HUDEP-2 (cell line): ENCODE data around the gene VIPR2.
"Not testable (repeated sequence)": the region's sequence is repeated elsewhere in the genome, so short reads cannot be mapped to it uniquely, and the experiment has no call there.

Experiments
- DNase-seq, 76 experiments: peaks; one replicate each; lab custom pipeline; 2025; ENCODE audit not compliant: unreplicated experiment in 76 of 76; lab: John Stamatoyannopoulos, UW

VIPR2 gene

DNA sequence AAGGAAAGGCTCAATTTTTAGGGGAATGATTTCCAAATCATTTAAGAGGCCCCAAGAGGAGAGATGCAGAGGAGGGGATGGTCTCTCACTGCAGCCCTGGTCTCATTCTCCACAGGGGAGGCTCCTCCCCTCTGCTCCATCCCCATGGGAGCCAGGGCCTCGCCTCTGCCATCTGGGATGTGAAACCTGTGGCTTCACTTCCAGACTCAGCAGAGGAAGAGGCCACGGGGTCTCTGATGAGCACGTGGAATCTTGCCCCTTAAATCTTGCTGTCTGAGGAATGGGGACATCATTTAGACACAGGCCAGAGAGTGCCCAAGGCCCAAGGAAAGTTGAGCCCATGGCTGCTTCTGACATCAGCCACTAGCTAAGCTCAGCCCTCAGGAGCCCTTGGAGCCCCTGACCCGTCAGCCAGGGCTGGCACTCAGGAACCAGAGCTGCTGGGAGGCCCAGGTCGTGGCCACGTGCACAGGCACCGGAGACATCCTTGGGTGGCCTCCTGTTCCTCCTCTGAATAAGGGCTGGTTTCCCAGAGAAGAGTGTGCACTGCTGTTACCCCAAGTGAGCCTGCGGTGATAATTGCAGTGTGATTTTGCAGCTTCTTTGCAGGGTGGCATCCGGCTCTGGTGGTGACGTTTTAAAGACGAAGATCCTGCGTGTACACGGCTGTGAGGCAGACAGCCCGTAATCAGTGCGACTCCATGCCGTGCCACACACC, 50.5 kb downstream of the VIPR2 start:
- no peak for DNase-seq

DNA sequence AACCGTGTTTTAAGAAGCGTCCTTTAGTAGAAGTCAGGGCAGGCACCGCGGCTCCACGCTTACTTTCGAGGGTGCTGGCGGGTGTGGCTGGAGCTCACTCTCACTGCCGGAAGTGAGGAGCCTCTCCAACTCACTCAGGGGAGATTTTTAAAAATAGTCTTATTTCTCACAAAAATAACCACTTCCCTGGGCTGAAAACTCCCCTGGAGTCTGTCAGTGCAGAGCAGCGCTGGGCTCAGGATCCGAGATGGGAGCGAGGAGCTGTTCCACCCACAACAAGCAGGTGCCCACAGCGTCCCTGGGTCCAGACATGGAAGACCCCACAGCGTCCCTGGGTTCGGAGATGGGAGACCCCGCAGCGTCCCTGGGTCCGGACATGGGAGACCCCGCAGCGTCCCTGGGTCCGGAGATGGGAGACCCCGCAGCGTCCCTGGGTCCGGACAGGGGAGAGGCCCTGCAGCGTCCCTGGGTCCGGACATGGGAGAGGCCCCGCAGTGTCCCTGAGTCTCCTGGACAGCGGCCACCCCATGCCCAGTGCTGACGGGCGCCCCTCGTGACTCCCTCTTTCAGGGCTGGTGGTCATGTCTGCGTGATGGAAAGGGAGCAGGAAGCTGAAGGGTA, 51.2 kb downstream of the VIPR2 start:
- DNase-seq, result no peak

DNA sequence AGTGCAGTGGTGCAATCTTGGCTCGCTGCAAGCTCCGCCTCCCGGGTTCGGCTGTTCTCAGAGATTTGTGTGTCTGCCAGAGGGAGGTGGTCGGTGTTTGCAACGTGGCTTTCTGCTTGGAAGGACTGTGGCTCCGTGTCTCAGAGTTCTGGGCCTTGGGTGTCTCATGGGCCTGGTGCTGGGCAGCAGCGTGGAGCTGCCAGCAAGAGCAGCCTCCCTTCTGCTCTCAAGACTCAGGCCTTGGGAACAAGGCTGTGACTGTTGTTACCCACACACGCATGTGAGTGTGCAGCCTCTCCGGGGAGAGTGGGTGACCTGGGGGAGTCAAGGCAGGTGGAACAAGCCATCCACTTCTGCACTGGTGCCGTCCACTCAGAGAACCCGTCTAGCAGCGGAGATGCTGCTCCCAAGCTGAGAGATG, 52.0 kb downstream of the VIPR2 start:
- no peak for DNase-seq

DNA sequence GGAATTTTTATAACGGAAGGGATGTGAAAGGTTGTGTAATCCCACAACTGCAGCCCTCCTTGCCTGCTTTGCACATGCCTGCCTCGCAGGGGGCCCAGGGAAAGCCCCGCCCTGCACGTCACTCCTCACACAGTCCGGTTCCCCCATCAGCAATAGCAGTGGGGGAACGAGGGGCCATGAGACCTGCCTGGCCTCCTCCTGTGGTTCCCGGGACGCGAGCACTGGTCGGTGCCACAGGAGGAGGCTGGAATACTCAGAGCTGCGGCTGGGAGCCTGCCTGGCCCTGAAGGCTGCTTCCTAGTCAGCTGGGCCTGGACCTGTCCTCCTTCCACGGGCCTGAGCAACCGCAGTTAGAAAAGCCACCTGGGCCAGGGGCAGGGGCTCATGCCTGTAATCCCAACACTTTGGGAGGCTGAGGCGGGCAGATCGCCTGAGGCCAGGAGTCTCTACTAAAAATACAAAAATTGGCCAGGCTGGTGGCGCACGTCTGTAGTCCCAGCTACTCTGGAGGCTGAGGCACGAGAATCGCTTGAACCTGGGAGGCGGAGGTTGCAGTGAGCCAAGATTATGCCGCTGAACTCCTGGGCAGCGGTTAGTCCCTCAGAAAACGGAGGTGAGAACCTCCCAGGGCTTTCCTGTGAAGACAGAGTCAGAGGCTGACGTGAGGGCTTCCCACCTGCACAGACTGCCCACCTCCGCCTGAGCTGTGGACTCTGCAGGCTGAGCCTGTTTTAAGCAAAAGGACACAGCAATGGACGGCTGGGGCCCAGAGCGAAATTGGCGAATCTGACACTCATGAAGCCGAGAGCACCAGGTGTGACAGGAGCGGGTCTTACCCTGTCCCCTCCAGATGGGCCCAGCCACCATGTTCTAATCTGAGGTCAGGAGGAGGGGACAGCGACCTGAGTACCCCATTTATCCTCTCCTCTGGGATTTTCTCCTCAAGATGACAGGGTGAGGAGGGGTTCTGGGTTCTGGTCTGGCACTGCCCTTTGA, 52.9 kb downstream of the VIPR2 start:
- no peak for DNase-seq

DNA sequence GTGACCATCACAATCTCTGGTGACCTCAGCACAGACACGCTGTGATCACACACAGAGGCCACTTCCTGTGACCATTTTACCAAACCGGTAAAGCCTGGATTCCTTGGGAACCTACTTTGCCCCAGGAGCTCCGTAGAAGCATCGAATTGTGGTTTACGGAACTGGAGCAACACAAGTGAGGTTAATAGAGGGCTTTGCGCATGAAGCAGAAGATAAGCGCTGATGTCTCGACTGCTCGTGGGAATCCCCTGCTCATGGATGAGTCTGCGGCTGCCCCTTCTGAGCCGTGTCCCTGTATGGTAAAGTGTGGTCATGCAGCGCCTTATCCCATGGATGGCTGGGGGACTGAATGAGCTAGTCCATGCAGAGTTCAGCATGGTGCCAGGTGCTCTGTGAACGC, 53.6 kb downstream of the VIPR2 start:
- no peak for DNase-seq

DNA sequence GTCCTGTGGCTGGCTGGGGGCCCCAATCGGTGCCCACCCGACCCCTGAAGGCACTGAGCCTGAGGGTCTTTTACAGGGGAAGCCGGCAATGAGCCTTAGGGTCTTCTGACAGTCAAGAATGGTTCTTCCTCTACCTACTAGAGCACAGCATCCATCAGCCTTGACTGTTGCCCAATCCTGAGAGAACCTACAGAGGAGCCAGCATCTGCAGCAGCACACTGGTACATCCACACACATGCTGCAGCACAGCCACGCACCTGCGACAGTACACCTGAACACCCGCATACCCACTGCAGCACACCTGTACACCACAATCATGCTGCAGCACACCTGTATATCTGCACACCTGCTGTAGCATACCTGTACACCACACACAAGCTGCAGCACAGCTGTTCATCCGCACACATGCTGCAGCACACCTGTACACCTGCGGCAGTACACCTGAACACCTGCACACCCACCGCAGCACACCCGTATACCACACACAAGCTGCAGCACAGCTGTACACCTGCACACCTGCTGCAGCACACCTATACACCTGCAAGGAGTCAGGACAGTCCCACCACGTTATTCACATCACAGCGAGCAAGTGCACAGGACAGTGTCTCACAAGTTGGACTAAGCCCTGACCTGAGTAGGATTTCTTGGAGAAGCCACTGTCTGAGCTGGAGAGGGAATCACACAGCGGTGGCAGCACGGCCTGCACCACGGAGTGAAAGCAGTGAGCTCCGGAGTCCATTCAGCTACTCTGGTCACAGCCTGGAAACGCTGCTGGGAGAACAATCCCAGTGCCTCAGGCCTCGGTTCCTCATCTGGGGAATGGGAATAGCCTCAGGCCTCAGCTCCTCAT, 56.4 kb downstream of the VIPR2 start:
- no peak for DNase-seq

DNA sequence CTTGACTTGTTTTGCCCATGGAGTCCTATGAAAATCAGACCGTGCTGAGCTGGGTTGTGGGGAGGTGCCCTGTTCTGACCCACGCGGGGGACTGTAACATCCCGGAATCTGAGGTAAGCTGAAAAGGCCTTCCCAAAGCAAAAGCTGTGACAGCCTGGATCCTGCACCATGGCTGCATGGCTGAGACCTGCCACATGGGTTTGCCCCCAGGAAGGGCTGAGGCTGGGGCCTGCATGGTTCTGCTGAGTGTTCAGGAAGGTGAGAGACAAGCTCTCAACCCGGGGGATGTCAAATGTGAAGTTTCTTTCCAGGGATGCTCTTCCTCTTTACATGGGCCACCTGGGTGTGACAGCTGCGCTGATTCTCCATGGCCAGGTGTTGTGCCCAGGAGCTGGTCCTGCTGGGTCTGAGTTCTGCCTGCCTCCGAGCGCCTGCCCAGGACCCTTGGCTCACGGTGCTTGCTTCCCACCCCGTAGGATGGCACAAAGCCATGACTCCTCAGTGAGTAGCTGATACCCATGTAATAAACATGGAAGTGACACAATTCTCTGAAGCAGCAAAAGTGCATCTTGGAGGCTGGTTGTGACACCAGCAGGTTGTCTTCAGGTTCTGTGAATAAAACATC, 58.3 kb downstream of the VIPR2 start:
- DNase-seq, result no peak

DNA sequence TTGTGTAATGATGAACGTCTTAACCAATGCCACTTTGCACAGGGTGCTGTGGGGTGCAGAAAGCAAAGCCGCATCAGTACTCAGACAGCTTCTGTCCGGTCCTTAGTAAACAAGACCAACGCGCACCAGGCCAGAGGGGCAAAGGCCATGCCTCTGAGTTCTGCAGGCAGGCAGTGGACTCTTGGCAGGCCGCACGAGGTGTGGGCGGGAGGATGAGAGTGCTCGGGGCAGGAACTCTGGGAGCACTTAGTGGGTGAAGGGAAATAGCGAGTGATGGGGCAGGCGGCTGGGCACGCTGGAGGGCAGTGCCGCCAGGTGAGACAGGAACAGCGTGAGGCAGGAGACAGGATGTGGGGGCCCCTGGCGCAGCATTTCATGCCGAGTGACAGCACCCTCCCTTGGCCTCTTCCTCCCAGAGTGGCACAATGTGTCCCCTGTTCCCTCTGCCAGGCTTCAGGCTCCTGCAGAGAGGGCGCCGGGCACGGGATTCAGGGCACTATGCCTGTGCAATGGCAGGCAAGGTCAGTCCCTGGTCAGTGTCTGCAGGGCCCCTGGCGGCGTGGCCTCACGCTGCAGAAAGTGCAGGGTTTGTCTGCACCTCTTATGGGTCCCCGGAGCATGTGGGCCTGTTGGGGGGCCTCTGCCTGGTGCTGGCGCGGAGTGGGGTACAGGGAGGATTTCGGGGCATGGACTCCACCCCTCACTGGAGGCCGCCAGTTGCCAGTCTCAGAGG, 60.4 kb downstream of the VIPR2 start:
- DNase-seq, result no peak

DNA sequence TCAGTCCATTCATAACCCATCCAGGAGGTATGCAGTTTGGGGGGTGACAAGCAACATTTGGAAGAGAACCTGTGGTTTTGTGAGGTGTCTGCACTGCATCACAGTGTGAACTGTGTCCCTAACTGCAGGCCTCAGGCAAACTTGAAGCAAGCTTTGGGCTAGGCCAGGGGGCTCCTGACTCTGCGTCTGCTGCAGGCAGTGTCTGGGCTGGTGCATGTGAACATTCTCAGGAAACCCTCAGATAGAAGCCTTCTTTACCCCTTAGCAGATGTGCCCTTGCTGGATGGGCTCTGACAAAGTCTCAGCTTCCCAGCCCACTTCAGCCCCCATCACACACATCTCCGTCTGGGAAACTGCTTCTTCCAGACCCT, 61.0 kb downstream of the VIPR2 start:
- DNase-seq, result no peak

DNA sequence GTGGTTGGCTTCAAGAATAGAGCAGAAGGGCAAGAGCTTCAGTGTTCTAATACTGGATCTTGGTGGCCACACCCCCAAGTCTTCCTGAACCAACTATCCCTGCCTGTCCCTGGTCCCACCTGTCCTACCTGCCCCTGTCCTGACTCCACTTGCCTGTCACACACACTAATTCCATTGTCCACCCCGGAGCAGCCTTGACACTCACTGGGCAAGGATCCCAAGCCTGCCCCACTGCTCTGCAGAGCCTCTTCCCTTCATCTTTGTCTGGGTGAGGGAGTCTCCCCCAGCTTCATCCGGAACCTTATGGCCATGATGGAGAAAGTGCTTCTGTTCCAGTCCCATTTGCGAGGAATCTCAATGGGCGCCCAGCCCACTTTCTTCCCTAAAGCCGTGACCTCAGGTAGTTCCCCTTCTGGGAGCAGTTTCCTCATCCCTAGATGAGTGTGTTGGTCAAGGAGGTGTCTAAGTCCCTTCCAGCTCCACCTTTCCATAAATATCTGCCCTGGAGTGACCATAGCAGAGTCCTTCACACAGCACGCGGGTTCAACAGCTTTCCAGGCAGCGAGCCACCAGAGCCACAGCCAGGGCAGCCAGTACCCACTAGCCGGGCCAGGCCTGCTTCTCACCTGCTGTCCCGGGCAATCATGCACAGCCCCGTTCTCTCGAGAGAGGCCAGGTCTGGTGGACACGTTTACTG, 61.5 kb downstream of the VIPR2 start:
- no peak for DNase-seq

DNA sequence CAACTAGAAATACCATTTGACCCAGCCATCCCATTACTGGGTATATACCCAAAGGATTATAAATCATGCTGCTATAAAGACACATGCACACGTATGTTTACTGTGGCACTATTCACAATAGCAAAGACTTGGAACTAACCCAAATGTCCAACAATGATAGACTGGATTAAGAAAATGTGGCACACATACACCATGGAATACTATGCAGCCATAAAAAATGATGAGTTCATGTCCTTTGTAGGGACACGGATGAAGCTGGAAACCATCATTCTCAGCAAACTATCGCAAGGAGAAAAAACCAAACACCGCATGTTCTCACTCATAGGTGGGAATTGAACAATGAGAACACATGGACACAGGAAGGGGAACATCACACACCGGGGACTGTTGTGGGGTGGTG, 62.6 kb downstream of the VIPR2 start:
- DNase-seq, result not testable (repeated sequence)

DNA sequence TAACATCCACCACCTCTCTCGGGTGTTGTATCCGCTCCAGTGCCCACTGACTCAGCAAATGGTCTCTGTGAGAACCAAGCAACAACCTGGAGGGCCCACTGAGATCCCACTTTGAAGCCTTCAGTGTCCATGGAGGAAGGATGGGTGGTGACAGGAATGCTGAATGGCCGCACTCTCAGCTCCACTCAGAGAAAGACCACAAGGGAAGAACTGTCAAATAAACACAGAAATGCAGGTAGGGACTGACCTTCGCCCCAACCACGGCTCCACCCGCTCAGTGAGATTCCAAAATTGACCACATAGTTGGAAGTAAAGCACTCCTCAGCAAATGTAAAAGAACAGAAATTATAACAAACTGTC, 65.8 kb downstream of the VIPR2 start:
- DNase-seq, result no peak

DNA sequence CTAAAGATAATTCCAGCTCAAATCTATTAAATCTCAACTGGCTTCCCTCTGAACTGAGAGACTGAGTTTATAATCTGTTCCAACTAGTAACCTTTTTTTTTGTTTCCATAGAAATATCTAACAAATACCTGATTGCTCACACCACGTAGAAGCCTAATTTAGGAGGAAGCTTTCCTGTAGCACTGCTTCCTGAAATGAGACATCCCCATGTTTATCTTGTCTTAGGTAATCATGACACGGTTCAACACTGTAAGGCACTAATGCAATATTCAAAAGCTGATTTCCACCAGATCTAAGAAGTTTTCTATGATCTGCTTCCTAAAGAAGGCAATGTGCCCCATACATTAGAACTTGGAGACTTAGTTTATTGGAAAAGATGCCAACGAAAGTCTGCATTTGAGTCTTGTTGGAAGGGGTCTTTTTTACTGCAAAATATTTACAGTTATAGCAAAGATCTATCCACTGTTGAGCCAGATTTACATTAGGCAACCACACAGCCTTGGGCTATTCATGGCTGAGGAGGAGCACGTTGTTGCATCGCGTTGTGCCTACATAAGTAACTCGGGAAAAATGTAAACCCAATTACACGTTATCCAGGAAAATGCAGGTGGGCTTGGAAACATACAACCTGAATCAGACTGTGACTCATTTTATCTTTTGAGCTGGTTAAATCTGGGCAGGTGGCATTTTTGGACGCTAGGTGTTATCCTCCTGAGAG, 66.3 kb downstream of the VIPR2 start:
- no peak for DNase-seq

DNA sequence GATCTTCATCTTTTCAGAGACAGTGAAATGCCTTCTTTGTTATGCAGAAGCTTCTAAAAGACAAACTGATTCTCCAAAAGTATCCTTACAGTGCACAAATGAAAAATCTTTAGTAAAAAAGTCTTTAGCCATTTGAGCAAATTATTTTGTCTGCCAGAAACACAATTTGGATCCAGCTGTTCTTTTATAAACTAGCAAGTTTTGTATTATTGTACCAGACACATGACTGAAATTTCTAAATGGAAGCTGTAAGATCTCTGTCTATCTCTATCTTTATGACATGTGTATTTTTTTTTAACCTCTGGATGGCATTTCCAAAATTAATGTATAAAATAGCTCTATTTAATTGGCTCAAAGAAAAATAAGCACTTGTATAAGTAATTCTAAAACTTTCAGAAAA, 68.3 kb downstream of the VIPR2 start:
- no peak for DNase-seq

DNA sequence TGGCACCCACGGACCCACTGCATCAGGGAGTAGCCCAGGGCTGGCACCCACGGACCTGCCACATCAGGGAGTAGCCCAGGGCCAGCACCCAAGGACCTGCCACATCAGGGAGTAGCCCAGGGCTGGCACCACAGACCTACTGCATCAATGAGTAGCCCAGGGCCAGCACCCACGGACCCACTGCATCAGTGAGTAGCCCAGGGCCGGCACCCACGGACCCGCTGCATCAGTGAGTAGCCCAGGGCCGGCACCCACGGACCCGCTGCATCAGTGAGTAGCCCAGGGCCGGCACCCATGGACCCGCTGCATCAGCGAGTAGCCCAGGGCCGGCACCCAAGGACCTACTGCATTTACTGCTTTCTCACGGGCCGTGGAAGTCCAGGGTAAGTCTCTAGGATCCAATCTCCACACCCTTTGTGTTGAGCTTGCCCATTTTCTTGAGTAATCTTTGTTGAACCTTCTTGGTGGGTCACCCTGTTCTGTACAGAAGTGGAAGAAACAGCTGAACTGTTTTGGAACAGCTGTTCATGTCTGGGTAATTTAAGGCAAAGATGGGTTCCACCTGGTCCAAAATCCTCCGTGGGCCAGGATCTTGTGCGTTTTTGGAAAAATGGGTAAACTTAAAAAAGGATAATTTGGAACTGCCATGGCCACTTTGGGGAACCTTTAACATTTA, 69.0 kb downstream of the VIPR2 start:
- no peak for DNase-seq

DNA sequence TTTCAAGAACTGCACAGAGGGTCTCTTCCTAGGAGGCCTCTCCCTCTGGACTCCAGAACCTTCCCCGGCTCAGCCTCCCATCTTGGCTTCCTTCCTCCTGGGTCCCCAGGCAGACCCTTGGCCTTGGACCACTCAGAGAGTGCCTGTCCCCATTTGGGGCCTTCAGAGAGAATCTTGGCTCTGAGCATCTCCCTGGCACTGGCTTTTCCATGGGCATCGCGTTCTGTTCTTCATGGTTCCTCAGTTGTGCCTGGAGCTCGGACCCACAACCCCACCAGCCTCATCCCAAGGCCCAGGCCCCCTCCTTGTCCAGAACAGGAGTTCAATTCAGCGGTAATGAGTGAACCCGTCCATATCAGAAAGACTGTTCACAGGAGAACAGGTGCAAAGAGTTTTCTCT, 73.4 kb downstream of the VIPR2 start:
- no peak for DNase-seq

DNA sequence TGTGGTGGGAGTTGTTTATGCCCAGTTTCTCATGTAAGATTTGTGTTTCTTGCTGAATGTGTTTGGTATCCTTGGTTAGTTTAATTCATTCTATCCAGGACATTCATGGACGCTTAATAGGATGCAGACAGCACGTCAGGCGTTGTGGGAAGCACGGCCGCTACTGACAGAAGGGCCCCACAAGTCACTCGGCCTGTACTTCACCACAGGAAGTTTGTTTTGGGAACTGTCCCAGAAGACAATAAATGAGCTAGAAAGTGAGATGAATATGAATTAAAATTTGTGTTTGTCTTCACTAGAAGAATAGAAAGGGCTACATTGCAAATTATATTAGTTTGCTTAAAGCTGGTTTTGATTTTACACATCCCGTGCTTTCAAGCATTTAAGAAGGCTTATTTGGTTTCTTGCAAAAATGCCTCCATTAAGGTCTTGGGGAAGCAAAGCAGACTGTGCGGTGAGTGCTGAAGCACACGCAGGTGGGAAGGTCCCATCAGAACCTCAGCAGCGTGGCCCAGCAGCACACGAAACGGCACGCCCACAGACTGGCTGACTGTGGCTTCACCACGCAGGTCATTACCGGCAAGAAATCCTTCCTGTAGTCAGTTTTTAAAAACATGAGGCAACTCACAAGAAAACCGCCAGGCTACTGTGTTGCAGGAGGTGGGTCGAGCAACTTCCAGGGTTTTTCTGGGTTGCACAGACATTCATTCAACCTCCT, 74.1 kb downstream of the VIPR2 start:
- DNase-seq, result no peak
